Measurements from ENCODE around the gene ELOB.

DNA sequence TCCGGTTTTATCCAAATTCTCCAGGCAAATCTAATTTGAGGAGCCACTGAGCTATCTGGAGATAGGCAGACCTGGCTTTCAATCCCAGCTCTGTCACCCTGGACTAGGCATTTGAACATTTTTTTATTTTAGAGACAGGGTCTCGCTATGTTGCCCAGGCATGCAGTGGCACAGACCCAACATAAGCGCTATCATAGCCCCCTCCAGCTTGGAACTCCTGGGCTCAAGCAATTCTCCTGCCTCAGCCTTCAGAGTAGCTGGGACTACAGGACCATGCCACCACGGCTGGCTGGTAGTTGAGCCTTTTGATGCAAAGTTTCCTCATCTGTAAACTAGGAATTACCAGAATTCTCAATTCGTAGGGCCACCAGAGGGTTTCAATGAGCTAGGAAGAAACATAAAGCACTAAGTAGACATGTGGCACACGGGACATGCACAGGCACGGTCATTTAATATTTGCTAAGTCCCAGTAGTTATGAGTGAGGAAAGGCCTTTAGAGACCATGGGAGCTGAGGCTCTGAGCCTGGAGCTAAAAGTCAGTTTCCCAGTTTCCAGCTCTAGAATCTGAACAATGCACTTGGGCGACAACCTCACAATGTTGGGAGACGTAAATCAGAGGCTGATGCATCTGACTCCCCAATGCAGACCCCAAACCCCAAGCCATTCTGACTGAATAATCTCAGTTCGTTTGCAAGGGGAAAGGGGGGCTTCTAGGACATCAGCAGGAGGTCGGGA lies 1.1 kb downstream of the ELOB start:
- TF ChIP-seq, protein P1, sequence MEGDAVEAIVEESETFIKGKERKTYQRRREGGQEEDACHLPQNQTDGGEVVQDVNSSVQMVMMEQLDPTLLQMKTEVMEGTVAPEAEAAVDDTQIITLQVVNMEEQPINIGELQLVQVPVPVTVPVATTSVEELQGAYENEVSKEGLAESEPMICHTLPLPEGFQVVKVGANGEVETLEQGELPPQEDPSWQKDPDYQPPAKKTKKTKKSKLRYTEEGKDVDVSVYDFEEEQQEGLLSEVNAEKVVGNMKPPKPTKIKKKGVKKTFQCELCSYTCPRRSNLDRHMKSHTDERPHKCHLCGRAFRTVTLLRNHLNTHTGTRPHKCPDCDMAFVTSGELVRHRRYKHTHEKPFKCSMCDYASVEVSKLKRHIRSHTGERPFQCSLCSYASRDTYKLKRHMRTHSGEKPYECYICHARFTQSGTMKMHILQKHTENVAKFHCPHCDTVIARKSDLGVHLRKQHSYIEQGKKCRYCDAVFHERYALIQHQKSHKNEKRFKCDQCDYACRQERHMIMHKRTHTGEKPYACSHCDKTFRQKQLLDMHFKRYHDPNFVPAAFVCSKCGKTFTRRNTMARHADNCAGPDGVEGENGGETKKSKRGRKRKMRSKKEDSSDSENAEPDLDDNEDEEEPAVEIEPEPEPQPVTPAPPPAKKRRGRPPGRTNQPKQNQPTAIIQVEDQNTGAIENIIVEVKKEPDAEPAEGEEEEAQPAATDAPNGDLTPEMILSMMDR (tag by site-specific recombination; IDR thresholded peaks at IDR 0.05) = no peak
- TF ChIP-seq KLF8 (tag by site-specific recombination; IDR thresholded peaks at IDR 0.05) = no peak
- TF ChIP-seq ZNF560 (tag by site-specific recombination; IDR thresholded peaks at IDR 0.05; ENCODE audit: borderline replicate concordance) = no peak
- no peak for TF ChIP-seq PRDM10 (tag by site-specific recombination; IDR thresholded peaks at IDR 0.05)
- no peak for TF ChIP-seq ZNF596 (tag by site-specific recombination; IDR thresholded peaks at IDR 0.05)
- TF ChIP-seq BCL11A (tag by site-specific recombination; IDR thresholded peaks at IDR 0.05; ENCODE audit: low read depth) = no peak
- TF ChIP-seq ZNF362 (tag by site-specific recombination; IDR thresholded peaks at IDR 0.05) = no peak
- TF ChIP-seq MZF1 (tag by site-specific recombination; IDR thresholded peaks at IDR 0.05; ENCODE audit: borderline replicate concordance) = no peak
- TF ChIP-seq ZNF10 (tag by site-specific recombination; IDR thresholded peaks at IDR 0.05) = no peak
- no peak for TF ChIP-seq ZNF561 (tag by site-specific recombination; IDR thresholded peaks at IDR 0.05; ENCODE audit: borderline replicate concordance)
